ENCODE data around the gene ACR. TPM values are rescaled to one million over a fixed set of nuclear protein-coding genes. Genes with fewer than 3 reads are reported as not detected.

The ACR gene
- total RNA-seq, 4 donors from 2014 or later, result not detected

DNA sequence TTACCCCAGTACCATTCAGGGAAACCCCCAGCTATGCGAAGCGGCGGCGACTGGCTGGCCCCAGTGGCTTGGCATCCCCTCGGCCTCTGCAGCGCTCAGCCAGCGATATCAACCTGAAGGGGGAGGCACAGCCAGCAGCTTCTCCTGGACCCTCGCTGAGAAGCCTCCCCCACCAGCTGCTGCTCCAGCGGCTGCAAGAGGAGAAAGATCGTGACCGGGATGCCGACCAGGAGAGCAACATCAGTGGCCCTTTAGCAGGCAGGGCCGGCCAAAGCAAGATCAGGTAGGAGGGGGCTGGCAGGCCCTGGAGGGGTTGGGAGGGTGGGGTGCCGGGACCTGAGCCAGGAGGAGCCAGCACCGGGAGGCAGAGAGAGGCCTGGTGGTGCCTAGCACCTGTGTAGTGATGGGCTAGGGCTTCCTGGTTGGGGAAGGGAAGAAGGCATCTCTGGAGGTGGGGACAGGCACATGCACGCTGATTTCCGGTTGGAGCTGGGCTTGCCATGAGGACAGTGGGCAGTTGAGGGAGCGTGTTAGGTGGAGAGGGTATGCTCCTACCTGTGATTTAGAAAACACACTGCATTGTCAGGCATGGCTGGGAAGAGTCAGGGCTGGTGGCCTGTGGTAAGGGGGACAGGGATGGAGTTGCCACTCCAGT, 43.1 kb upstream of the ACR start:
- TF ChIP-seq, protein P1, sequence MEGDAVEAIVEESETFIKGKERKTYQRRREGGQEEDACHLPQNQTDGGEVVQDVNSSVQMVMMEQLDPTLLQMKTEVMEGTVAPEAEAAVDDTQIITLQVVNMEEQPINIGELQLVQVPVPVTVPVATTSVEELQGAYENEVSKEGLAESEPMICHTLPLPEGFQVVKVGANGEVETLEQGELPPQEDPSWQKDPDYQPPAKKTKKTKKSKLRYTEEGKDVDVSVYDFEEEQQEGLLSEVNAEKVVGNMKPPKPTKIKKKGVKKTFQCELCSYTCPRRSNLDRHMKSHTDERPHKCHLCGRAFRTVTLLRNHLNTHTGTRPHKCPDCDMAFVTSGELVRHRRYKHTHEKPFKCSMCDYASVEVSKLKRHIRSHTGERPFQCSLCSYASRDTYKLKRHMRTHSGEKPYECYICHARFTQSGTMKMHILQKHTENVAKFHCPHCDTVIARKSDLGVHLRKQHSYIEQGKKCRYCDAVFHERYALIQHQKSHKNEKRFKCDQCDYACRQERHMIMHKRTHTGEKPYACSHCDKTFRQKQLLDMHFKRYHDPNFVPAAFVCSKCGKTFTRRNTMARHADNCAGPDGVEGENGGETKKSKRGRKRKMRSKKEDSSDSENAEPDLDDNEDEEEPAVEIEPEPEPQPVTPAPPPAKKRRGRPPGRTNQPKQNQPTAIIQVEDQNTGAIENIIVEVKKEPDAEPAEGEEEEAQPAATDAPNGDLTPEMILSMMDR (IDR thresholded peaks at IDR 0.05), result no peak
- TF ChIP-seq POLR2A (IDR thresholded peaks at IDR 0.05), result no peak
- H3K4me1 ChIP-seq, result peaks cover 0 to 15% (median 0%) of the 10 kb centered on the region in 4 donors
- H3K27me3 ChIP-seq, result no peaks in the 10 kb centered on the region
- no peak overlapping the region for H3K4me3 ChIP-seq
- H3K36me3 ChIP-seq, result no peaks in the 10 kb centered on the region
- H3K9me3 ChIP-seq, result no peaks in the 10 kb centered on the region
- peak in 2 of 3 donors; percentile 24 to 34 for DNase-seq
- H3K27ac ChIP-seq, result no peak overlapping the region

DNA sequence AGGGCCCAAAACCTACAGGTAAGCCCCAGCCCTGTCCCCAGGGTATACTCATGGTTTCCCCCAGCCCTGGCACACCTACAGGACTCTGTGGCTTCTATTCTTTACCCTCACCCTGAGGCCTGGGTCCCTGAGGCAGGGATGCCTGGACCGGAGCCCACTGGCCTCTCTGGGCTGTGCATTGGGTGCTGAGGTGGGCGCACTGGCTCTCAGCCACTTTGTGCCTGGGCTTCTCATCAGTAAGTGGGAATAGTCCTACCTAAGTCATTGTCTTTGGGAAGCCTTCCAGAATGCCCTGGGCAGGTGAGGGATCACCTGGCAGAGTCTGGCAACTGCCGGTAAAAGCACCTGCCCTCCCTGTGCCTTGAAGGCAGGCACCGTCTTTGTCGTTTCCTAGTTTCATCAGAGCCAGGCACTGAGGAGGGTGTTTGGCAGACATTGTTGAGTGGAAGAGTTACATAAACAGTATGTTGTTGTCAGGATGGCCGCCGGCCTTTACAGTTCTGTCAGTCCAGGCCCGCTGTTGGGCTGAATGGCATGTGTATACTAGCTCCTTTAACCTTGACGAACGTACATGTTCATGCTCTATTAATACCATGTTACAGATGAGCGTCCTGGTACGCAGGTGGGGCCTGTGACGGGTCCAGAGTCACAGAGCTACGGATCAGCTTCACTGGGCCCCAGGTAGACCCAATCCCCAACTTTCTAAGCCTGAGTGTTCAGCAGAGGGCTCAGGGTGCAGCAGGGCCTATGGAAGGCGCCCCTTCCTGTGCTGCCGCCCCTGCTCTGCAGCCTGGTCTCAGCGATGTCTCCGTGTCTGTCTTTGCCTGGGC, 42.4 kb upstream of the ACR start:
- H3K4me3 ChIP-seq, result no peak overlapping the region
- H3K36me3 ChIP-seq, result no peaks in the 10 kb centered on the region
- H3K27me3 ChIP-seq, result no peaks in the 10 kb centered on the region
- peaks cover 0 to 20% (median 0%) of the 10 kb centered on the region in 4 donors for H3K4me1 ChIP-seq
- no peaks in the 10 kb centered on the region for H3K9me3 ChIP-seq
- H3K27ac ChIP-seq, result no peak overlapping the region
- peak in 1 of 3 donors; percentile 36 for DNase-seq
- TF ChIP-seq POLR2A (IDR thresholded peaks at IDR 0.05), result no peak
- TF ChIP-seq, protein P1 (IDR thresholded peaks at IDR 0.05), result no peak

DNA sequence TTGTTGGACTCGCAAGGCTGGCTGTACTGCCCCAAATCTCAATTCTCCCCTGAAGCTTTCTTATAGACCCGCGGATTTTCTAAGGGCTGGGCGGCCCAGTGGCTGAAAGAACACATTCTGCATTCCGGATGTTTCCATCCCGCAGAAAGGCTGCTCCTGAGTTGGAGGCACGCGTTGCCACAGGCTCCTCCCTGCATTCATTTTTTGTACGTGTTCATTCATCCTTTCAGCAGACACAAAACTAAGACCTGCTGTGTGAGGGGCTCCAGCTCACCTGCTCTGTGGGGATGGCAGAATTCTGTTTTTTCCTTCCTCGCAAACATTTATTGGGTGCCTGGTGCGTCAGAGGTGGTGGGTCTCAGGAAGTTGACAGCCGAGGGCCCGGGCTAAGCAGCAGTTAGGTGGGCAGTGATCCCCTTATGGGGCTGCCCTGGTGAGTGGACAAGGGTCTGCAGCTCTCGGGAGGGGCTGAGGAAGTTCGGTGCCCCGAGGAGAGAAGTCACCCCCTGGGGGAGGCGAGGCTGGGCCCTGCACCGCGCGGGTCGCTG, 41.7 kb upstream of the ACR start:
- TF ChIP-seq, protein P1 (IDR thresholded peaks at IDR 0.05), result no peak
- no peak for TF ChIP-seq POLR2A (IDR thresholded peaks at IDR 0.05)
- H3K4me3 ChIP-seq, result peak overlapping the region in 1 of 4 donors; percentile 50
- H3K27ac ChIP-seq, result no peak overlapping the region
- no peaks in the 10 kb centered on the region for H3K9me3 ChIP-seq
- no peaks in the 10 kb centered on the region for H3K27me3 ChIP-seq
- DNase-seq, result no peak
- H3K4me1 ChIP-seq, result peaks cover 0 to 21% (median 0%) of the 10 kb centered on the region in 4 donors
- H3K36me3 ChIP-seq, result no peaks in the 10 kb centered on the region

DNA sequence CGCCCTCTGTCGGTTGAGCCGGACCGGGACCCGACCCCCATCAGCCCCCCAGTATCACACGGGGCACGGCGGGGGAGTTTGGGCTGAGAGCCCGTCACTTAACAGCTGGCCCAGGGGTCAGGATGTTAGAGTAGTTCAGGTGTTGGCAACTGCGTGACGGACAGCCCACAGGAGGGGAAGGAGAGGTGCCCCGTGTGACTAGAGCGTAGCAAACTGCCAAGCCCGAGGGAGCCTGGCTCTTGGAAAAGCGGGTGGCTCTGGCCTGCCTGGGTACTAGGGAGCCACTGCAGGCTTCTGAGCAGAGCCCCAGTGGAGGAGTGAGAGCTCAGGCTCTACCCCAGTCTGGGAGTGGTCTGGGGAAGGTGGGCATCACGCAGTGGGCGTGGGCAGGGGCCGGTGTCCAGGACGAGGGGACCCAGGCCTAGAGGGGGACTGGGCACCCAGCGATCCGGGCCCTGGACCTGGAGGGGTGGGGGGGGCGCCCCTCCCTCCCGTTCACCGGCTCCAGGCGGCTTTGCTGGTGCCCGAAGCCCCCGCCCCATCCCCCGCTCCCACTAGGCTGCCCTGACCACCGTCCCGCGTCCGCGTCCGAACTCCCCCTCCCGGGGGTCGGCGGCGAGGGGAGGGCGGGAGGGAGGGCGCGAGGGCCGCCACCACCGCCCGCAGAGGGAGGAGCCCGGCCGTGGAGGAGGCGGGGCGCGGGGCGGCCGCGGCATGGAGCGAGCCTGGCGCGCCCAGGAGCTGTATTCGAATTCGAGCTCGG, 41.0 kb upstream of the ACR start:
- Histone ChIP-seq H3K4me1 (peaks cover 0 to 21% (median 0%) of the 10 kb centered on the region in 4 donors), H3K27ac (no peak overlapping the region), H3K36me3 (no peaks in the 10 kb centered on the region), H3K4me3 (peak overlapping the region in 2 of 4 donors; percentile 50), H3K27me3 (no peaks in the 10 kb centered on the region), H3K9me3 (no peaks in the 10 kb centered on the region)
- peak in 1 of 3 donors; percentile 51 for DNase-seq
- no peak for TF ChIP-seq POLR2A (IDR thresholded peaks at IDR 0.05)
- TF ChIP-seq, protein P1 (IDR thresholded peaks at IDR 0.05), result peak in 3 of 6 experiments; percentile 18 to 26 (median 26)

All from Peyer's patch (tissue), 4 donors.